HG03175 (cell line): ENCODE data around the gene ATP6V0E1.
"Not testable (repeated sequence)": the region's sequence is repeated elsewhere in the genome, so short reads cannot be mapped to it uniquely, and the experiment has no call there.

ENCODE experiments used
- ATAC-seq: cut with Tn5 transposase; IDR thresholded peaks from one replicate; pipeline ENCODE4 v1.9.1; 2021; ENCODE audit warnings: mild to moderate bottlenecking, moderate library complexity; ENCODE audit not compliant: unreplicated experiment

Gene ATP6V0E1

GRCh38 chr5:173069671-173070070, 86.1 kb downstream of the ATP6V0E1 start:
- ATAC-seq = no peak

GRCh38 chr5:173075137-173075843, 91.7 kb downstream of the ATP6V0E1 start:
- no peak for ATAC-seq

- no peak for ATAC-seq
Observed at GRCh38 chr5:173075970-173076369, 92.4 kb downstream of the ATP6V0E1 start.

GRCh38 chr5:173076471-173076870, 92.9 kb downstream of the ATP6V0E1 start:
- not testable (repeated sequence) for ATAC-seq

GRCh38 chr5:173078878-173079277, 95.3 kb downstream of the ATP6V0E1 start:
- no peak for ATAC-seq
